HepG2 (cell line): Measurements from ENCODE around the gene BACH2. TPM values are rescaled to one million over a fixed set of nuclear protein-coding genes. Genes with fewer than 3 reads are reported as not detected.

Experiments used
- ATAC-seq: fragments of 200-7000 bp; cut with Tn5 transposase; 3 replicates; pipeline ENCODE4 v1.9.1; 2020; ENCODE audit warnings: mild to moderate bottlenecking, moderate library complexity
- BruUV-seq: library from RNA; stranded (reverse); fragments of 400-500 nt; replicated peaks from 2 replicates; lab custom pipeline; 2021; lab: Mats Ljungman, UMichigan
- CTCF ChIA-PET: fragments of 300-600 bp; formaldehyde crosslinking; extraction: SDS; loops from one replicate; lab custom pipeline; 2021; ENCODE audit warnings: low total read pairs, inconsistent platforms, low intra/inter-chr PET ratio; lab: Yijun Ruan, JAX
- POLR2A ChIA-PET: fragments of 350-600 bp; sonication (Branson Sonifier 250); formaldehyde crosslinking; loops from one replicate; lab custom pipeline; 2020; ENCODE audit warnings: antibody characterized with exemption, inconsistent platforms; lab: Yijun Ruan, JAX
- DNase-seq: peaks from one replicate; pipeline ENCODE4 v3.0.0-alpha.2; 2015; ENCODE audit warnings: low spot score
- FAIRE-seq: peaks from 3 replicates; lab custom pipeline; 2011; peaks lifted over from hg19 to GRCh38; lab: Jason Lieb, UNC
- H2AFZ ChIP-seq: one replicate; pipeline ENCODE4 v1.6.1; 2011; ENCODE audit warnings: low read length, inconsistent platforms
- H3K27ac ChIP-seq: fragments of 300-600 bp; 3 replicates; pipeline ENCODE4 v1.8.0; 2011; ENCODE audit warnings: mixed run types, mild to moderate bottlenecking, mixed read lengths, low read length, inconsistent platforms; ENCODE audit not compliant: insufficient read depth; ENCODE audit errors: extremely low read length
- H3K27me3 ChIP-seq, 2 experiments: fragments of 200-600 bp in 1 of 2; 2 replicates in 1 of 2; 3 replicates in 1 of 2; pipeline versions ENCODE4 v1.6.0 to v1.8.0; 2011; ENCODE audit warnings: low read length in 2 of 2, mild to moderate bottlenecking in 2 of 2, moderate library complexity in 2 of 2, inconsistent platforms in 1 of 2; ENCODE audit not compliant: insufficient read depth in 2 of 2, control insufficient read depth in 1 of 2
- H3K36me3 ChIP-seq, 2 experiments: fragments of 200-600 bp in 1 of 2; replicated peaks in 1 of 2; 2 replicates in 1 of 2; 3 replicates in 1 of 2; pipeline versions ENCODE4 v1.5.1 to v1.8.0; 2011; ENCODE audit warnings: low read length in 2 of 2, inconsistent platforms in 1 of 2; ENCODE audit not compliant: insufficient read depth in 2 of 2, control insufficient read depth in 1 of 2
- H3K4me1 ChIP-seq: 2 replicates; pipeline ENCODE4 v1.5.1; 2012; ENCODE audit warnings: low read length, inconsistent platforms; ENCODE audit not compliant: insufficient read depth
- H3K4me2 ChIP-seq: 2 replicates; pipeline ENCODE4 v1.6.0; 2011; ENCODE audit warnings: low read depth, low read length, inconsistent platforms
- H3K4me3 ChIP-seq, 3 experiments: fragments of 200-600 bp in 1 of 3; sonication (generic), shearing (Covaris generic) in 1 of 3; replicated peaks in 1 of 3; 2 replicates each; pipeline ENCODE4 v1.5.1; 2011 to 2016; ENCODE audit warnings: low read length in 3 of 3, inconsistent platforms in 2 of 3, low read depth in 2 of 3, mild to moderate bottlenecking in 2 of 3, control low read depth in 1 of 3, mixed read lengths in 1 of 3; ENCODE audit not compliant: insufficient read depth in 1 of 3
- H3K79me2 ChIP-seq: one replicate; pipeline ENCODE4 v1.6.1; 2011; ENCODE audit warnings: low read length, inconsistent platforms; ENCODE audit not compliant: insufficient read depth
- H3K9ac ChIP-seq: 2 replicates; pipeline ENCODE4 v1.6.0; 2011; ENCODE audit warnings: mild to moderate bottlenecking, low read depth, low read length, inconsistent platforms; ENCODE audit not compliant: insufficient read depth
- H3K9me3 ChIP-seq: 2 replicates; pipeline ENCODE4 v1.5.1; 2012; ENCODE audit warnings: mild to moderate bottlenecking, low read length
- H4K20me1 ChIP-seq: 2 replicates; pipeline ENCODE4 v1.6.0; 2011; ENCODE audit warnings: inconsistent platforms, mild to moderate bottlenecking, low read length, moderate library complexity; ENCODE audit not compliant: insufficient read depth
- ARNTL ChIP-seq: sonication (generic); formaldehyde crosslinking; IDR thresholded peaks from 2 replicates; pipeline ENCODE4 v1.4.0; 2020; ENCODE audit warnings: mild to moderate bottlenecking, missing genetic modification reagents
- BRCA1 ChIP-seq: sonication (generic); formaldehyde crosslinking; IDR thresholded peaks from 2 replicates; pipeline ENCODE4 v1.4.0; 2020; ENCODE audit warnings: missing genetic modification reagents
- BRD4 ChIP-seq: sonication (generic); formaldehyde crosslinking; IDR thresholded peaks from 2 replicates; pipeline ENCODE4 v1.4.0; 2020; ENCODE audit warnings: missing genetic modification reagents
- CENPX ChIP-seq: sonication (generic); formaldehyde crosslinking; IDR thresholded peaks from 2 replicates; pipeline ENCODE4 v1.9.0; 2021; ENCODE audit warnings: mild to moderate bottlenecking, missing genetic modification reagents, moderate library complexity
- DPF2 ChIP-seq: sonication (generic); formaldehyde crosslinking; IDR thresholded peaks from 2 replicates; pipeline ENCODE4 v1.4.0; 2020; ENCODE audit warnings: mild to moderate bottlenecking, low read depth, missing genetic modification reagents, borderline replicate concordance
- ESRRA ChIP-seq: sonication (generic); formaldehyde crosslinking; IDR thresholded peaks from 2 replicates; pipeline ENCODE4 v1.5.1; 2020; ENCODE audit warnings: mild to moderate bottlenecking, low read depth, missing genetic modification reagents
- ETV6 ChIP-seq: sonication (generic); formaldehyde crosslinking; conservative IDR thresholded peaks from 2 replicates; pipeline ENCODE4 v1.4.0; 2020; ENCODE audit warnings: missing genetic modification reagents
- GABPA ChIP-seq, 2 experiments: IDR thresholded peaks; 2 replicates each; pipeline ENCODE4 v1.6.1; 2011 to 2016; ENCODE audit warnings: low read depth in 2 of 2, low read length in 1 of 2, missing biosample characterization in 1 of 2, missing genetic modification characterization in 1 of 2
- KDM1A ChIP-seq: IDR thresholded peaks from 2 replicates; pipeline ENCODE4 v1.6.1; 2016; ENCODE audit warnings: missing compliant biosample characterization
- SMC3 ChIP-seq: IDR thresholded peaks from 2 replicates; pipeline ENCODE4 v1.6.1; 2011; ENCODE audit warnings: low read length, improper control_type of control experiment
- SOX5 ChIP-seq: IDR thresholded peaks from 2 replicates; pipeline ENCODE4 v1.6.1; 2016; ENCODE audit warnings: borderline replicate concordance
- ZNF33A ChIP-seq: sonication (generic); formaldehyde crosslinking; IDR thresholded peaks from 2 replicates; pipeline ENCODE4 v1.5.1; 2020; ENCODE audit warnings: missing genetic modification reagents, mild to moderate bottlenecking, moderate library complexity, borderline replicate concordance
- ZNF546 ChIP-seq: sonication (generic); formaldehyde crosslinking; conservative IDR thresholded peaks from 2 replicates; pipeline ENCODE4 v1.8.1; 2023; ENCODE audit warnings: mild to moderate bottlenecking, missing genetic modification reagents
- ZNF605 ChIP-seq: sonication (generic); formaldehyde crosslinking; IDR thresholded peaks from 2 replicates; pipeline ENCODE4 v1.8.0; 2022; ENCODE audit warnings: mild to moderate bottlenecking, missing genetic modification reagents
- WGBS: methylation state at CpG from one replicate; pipeline ENCODE4 v1.1.6; 2017; ENCODE audit warnings: low lambda C conversion rate; 5-methylcytosine and 5-hydroxymethylcytosine counted together
- in situ Hi-C: cut with HindIII; loops from 2 replicates; pipeline ENCODE4 v1.10.0; 2017; ENCODE audit warnings: low pct_unique_long_range_greater_than_20kb; ENCODE audit not compliant: extremely low pct_ligation_motif_present
- intact Hi-C: fragments of 100-400 bp; cut with micrococcal nuclease; formaldehyde crosslinking; loops from one replicate; pipeline ENCODE4 v1.10.0; 2022; ENCODE audit not compliant: unreplicated experiment
- polyA plus RNA-seq, 8 experiments: library from polyadenylated mRNA; depleted of rRNA in 3 of 8; stranded (reverse) in 7 of 8; unstranded in 1 of 8; fragments of >200 nt; fragmentation: Illumina TruSeq in 4 of 8; extraction: Trizol in 4 of 8; gene quantifications; 2 replicates each; pipeline versions ENCODE4 v1.2.1 to v1.2.3, GENCODE V29; 2011 to 2016; ENCODE audit warnings: low read depth in 4 of 8, missing spikeins in 1 of 8, mixed read lengths in 1 of 8; ENCODE audit not compliant: insufficient read depth in 1 of 8
- total RNA-seq, 5 experiments: library from RNA; depleted of rRNA; stranded (reverse); fragments of >200 nt; fragmentation: Illumina TruSeq; extraction: Trizol; gene quantifications; 2 replicates each; pipeline ENCODE4 v1.2.3, GENCODE V29; 2016; ENCODE audit warnings: low read depth in 1 of 5
- TF ChIP-seq, protein P1 (sequence below): sonication (generic); formaldehyde crosslinking; IDR thresholded peaks from 2 replicates; pipeline ENCODE4 v1.5.1; 2020; ENCODE audit warnings: missing genetic modification reagents, mild to moderate bottlenecking, borderline replicate concordance
- TF ChIP-seq, protein P2 (sequence below): sonication (generic); formaldehyde crosslinking; IDR thresholded peaks from 2 replicates; pipeline ENCODE4 v1.4.0; 2020; ENCODE audit warnings: missing genetic modification reagents

BACH2 gene
- total and polyA plus RNA-seq, 2 of the 13 experiments (the other 11 are each of a cell fraction or from before 2014, with no cell fraction given), result 0.01 TPM; not detected in 1

DNA sequence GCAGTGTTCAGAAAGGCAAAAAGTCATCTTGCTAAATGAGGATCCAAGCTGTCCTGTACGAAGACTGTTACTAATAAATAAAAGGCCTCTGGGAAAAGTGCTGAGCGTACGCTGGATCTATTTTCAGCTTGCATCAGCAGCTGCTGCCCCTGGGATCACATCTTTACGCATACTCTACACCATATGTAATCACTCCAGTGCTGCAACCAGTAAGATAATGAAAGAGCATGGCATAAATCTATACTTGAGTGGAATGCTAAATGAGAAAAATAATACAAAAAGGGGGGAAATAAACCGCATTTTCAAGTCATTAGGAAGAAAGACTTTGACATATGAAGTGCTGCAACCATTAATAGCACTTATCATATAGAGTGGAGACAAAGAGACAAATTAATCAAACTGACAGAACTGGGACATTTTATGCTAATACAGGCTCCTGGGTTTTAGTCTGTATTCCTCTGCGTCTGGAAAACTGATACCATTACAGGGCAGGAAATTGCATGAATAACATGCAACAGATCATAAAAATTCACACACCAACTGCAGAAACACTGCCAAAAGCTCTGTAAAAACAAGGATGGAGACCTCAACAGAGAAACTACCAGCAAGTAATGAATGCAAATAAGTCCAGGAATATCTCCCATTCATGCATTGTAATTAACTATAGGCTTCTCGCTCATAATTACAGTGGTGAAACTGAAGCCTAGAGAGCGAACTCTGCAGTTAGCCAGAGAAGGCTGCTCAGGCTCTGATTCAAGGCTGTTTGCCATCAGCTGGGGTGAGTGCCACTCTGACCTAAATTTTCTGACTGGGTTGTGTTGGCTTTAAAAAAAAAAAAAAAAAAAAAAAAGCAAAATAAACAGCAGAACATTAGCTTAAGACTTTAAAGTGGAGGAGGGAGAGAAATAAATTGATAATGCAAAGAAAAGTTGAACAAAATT lies 318.6 kb downstream of the BACH2 start:
- in situ Hi-C loops (no loop called here), intact Hi-C loops (loop anchor here (10.0 kb wide), 1 partner anchor 197 kb away; no protein-coding TSS in a partner anchor)
- ATAC-seq (no peak), FAIRE-seq (no peak), DNase-seq (no peak)
- Histone ChIP-seq H3K79me2 (no peaks in the 10 kb centered on the region), H3K4me1 (no peaks in the 10 kb centered on the region), H3K9ac (no peak overlapping the region), H3K9me3 (no peaks in the 10 kb centered on the region), H3K27me3 (peaks cover 0 to 12% of the 10 kb centered on the region in 2 experiments; a peak in 3 of 5 replicates), H3K4me3 (no peak overlapping the region), H3K4me2 (no peak overlapping the region), H4K20me1 (no peaks in the 10 kb centered on the region), H2AFZ (no peak overlapping the region), H3K27ac (no peak overlapping the region), H3K36me3 (no peaks in the 10 kb centered on the region)
- TF ChIP-seq BRCA1 (CRISPR knock-in tag) (no peak), SMC3 (no peak), ARNTL (no peak), CENPX (CRISPR knock-in tag) (no peak), SOX5 (no peak), ETV6 (CRISPR knock-in tag) (no peak), ZNF546 (no peak), KDM1A (CRISPR knock-in tag) (no peak), BRD4 (no peak), ZNF33A (CRISPR knock-in tag) (no peak), ZNF605 (CRISPR knock-in tag) (no peak), DPF2 (no peak), GABPA (IDR thresholded peaks at IDR 0.05; ENCODE audit: low read depth, low read length) (no peak), GABPA (CRISPR knock-in tag; IDR thresholded peaks at IDR 0.05; ENCODE audit: low read depth) (no peak), ESRRA (CRISPR knock-in tag) (no peak)
- TF ChIP-seq, protein P1, sequence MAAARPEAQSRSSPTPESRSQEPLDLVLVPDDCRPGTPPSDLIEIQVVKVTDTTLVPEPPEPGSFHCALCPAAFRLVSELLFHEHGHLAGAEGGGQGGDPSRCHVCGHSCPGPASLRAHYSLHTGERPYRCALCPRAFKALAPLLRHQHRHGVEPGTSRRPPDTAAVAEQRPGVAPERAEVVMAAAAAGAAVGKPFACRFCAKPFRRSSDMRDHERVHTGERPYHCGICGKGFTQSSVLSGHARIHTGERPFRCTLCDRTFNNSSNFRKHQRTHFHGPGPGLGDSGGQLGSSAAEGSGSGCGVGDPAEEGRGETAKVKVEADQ (CRISPR knock-in tag), result no peak
- TF ChIP-seq, protein P2, sequence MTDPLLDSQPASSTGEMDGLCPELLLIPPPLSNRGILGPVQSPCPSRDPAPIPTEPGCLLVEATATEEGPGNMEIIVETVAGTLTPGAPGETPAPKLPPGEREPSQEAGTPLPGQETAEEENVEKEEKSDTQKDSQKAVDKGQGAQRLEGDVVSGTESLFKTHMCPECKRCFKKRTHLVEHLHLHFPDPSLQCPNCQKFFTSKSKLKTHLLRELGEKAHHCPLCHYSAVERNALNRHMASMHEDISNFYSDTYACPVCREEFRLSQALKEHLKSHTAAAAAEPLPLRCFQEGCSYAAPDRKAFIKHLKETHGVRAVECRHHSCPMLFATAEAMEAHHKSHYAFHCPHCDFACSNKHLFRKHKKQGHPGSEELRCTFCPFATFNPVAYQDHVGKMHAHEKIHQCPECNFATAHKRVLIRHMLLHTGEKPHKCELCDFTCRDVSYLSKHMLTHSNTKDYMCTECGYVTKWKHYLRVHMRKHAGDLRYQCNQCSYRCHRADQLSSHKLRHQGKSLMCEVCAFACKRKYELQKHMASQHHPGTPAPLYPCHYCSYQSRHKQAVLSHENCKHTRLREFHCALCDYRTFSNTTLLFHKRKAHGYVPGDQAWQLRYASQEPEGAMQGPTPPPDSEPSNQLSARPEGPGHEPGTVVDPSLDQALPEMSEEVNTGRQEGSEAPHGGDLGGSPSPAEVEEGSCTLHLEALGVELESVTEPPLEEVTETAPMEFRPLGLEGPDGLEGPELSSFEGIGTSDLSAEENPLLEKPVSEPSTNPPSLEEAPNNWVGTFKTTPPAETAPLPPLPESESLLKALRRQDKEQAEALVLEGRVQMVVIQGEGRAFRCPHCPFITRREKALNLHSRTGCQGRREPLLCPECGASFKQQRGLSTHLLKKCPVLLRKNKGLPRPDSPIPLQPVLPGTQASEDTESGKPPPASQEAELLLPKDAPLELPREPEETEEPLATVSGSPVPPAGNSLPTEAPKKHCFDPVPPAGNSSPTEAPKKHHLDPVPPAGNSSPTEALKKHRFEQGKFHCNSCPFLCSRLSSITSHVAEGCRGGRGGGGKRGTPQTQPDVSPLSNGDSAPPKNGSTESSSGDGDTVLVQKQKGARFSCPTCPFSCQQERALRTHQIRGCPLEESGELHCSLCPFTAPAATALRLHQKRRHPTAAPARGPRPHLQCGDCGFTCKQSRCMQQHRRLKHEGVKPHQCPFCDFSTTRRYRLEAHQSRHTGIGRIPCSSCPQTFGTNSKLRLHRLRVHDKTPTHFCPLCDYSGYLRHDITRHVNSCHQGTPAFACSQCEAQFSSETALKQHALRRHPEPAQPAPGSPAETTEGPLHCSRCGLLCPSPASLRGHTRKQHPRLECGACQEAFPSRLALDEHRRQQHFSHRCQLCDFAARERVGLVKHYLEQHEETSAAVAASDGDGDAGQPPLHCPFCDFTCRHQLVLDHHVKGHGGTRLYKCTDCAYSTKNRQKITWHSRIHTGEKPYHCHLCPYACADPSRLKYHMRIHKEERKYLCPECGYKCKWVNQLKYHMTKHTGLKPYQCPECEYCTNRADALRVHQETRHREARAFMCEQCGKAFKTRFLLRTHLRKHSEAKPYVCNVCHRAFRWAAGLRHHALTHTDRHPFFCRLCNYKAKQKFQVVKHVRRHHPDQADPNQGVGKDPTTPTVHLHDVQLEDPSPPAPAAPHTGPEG (CRISPR knock-in tag), result no peak
- 30% methylated on average over 8 of the region's 8 CpGs for WGBS
- CTCF ChIA-PET, result no interaction called here
- no TSS peak for BruUV-seq
- POLR2A ChIA-PET, result no interaction called here
